Jurkat, Clone E6-1 (cell line): ENCODE measurements around the gene AARS2. TPM values are rescaled to one million over a fixed set of nuclear protein-coding genes. Genes with fewer than 3 reads are reported as not detected.
A peak's percentile ranks its signal among the peaks of the same experiment; 100 is the strongest.
"Not testable (repeated sequence)": the region's sequence is repeated elsewhere in the genome, so short reads cannot be mapped to it uniquely, and the experiment has no call there.

ENCODE experiments used
- DNase-seq: peaks from one replicate; pipeline ENCODE4 v3.0.0-alpha.2; 2011; ENCODE audit warnings: low read depth, low spot score
- H3K4me3 ChIP-seq: 2 replicates; pipeline ENCODE4 v1.5.1; 2011; ENCODE audit warnings: mild to moderate bottlenecking, low read length, control low read depth, moderate library complexity
- polyA plus RNA-seq: library from polyadenylated mRNA; unstranded; fragments of >200 nt; gene quantifications from one replicate; pipeline ENCODE4 v1.2.1, GENCODE V29; 2012; ENCODE audit warnings: missing spikeins; ENCODE audit not compliant: insufficient read length, insufficient read depth

Gene AARS2
- polyA plus RNA-seq = 22.4 TPM

GRCh38 chr6:44312901-44313788 is at the start of gene AARS2:
TSS of gene AARS2 (minus strand) at chr6:44313347. CDS start at chr6:44313323, 24 bp downstream.
- peak within 1 kb of the TSS; percentile 74 for H3K4me3 ChIP-seq
- DNase-seq = peak; percentile 81

GRCh38 chr6:44361947-44362346 is 48.8 kb upstream of the AARS2 start:
- no peak for DNase-seq
- no peak overlapping the region for H3K4me3 ChIP-seq

GRCh38 chr6:44359973-44360372 is 46.8 kb upstream of the AARS2 start:
- no peak overlapping the region for H3K4me3 ChIP-seq
- no peak for DNase-seq

GRCh38 chr6:44356487-44356886 is 43.3 kb upstream of the AARS2 start:
- no peak overlapping the region for H3K4me3 ChIP-seq
- no peak for DNase-seq

- no peak for DNase-seq
- no peak overlapping the region for H3K4me3 ChIP-seq
Measured at GRCh38 chr6:44355640-44356039, 42.5 kb upstream of the AARS2 start.

- DNase-seq = no peak
- H3K4me3 ChIP-seq = no peak overlapping the region
Measured at GRCh38 chr6:44353336-44353735, 40.2 kb upstream of the AARS2 start.

- DNase-seq = no peak
- H3K4me3 ChIP-seq = no peak overlapping the region
Measured at GRCh38 chr6:44352259-44352658, 39.1 kb upstream of the AARS2 start.

GRCh38 chr6:44350650-44350994 is 37.5 kb upstream of the AARS2 start:
- not testable (repeated sequence) for H3K4me3 ChIP-seq, DNase-seq

- H3K4me3 ChIP-seq = no peak overlapping the region
- no peak for DNase-seq
Measured at GRCh38 chr6:44349904-44350649, 36.9 kb upstream of the AARS2 start.

GRCh38 chr6:44346818-44347217 is 33.7 kb upstream of the AARS2 start:
- not testable (repeated sequence) for H3K4me3 ChIP-seq, DNase-seq

GRCh38 chr6:44342489-44342888 is 29.3 kb upstream of the AARS2 start, which contains the start of gene SPATS1:
TSS of gene SPATS1 (plus strand) at chr6:44342650. CDS start at chr6:44343096, 446 bp downstream.
- DNase-seq = no peak
- H3K4me3 ChIP-seq = no peak within 1 kb of the TSS

- no peak for DNase-seq
- no peak overlapping the region for H3K4me3 ChIP-seq
Measured at GRCh38 chr6:44342052-44342451, 28.9 kb upstream of the AARS2 start.

GRCh38 chr6:44341095-44341890 is 28.1 kb upstream of the AARS2 start:
- no peak overlapping the region for H3K4me3 ChIP-seq
- DNase-seq = no peak

- H3K4me3 ChIP-seq = no peak overlapping the region
- DNase-seq = no peak
Measured at GRCh38 chr6:44339763-44340625, 26.8 kb upstream of the AARS2 start.

- no peak overlapping the region for H3K4me3 ChIP-seq
- no peak for DNase-seq
Measured at GRCh38 chr6:44339301-44339700, 26.2 kb upstream of the AARS2 start.

- peak; percentile 76 for DNase-seq
- H3K4me3 ChIP-seq = no peak overlapping the region
Measured at GRCh38 chr6:44338228-44339122, 25.3 kb upstream of the AARS2 start.

- DNase-seq = no peak
- H3K4me3 ChIP-seq = no peak overlapping the region
Measured at GRCh38 chr6:44335631-44336030, 22.5 kb upstream of the AARS2 start.

- DNase-seq = no peak
- no peak overlapping the region for H3K4me3 ChIP-seq
Measured at GRCh38 chr6:44333942-44334341, 20.8 kb upstream of the AARS2 start.
